NT2/D1 (cell line): ENCODE data around the gene PNPT1.
"Not testable (repeated sequence)": the region's sequence is repeated elsewhere in the genome, so short reads cannot be mapped to it uniquely, and the experiment has no call there.

Experiments
- DNase-seq: peaks from one replicate; pipeline ENCODE4 v3.0.0-alpha.2; 2011; ENCODE audit warnings: low read depth, low spot score
- H3K27me3 ChIP-seq: 2 replicates; pipeline ENCODE4 v1.6.0; 2011; ENCODE audit warnings: mild to moderate bottlenecking; ENCODE audit not compliant: insufficient read length, insufficient read depth
- H3K36me3 ChIP-seq: 2 replicates; pipeline ENCODE4 v1.6.1; 2011; ENCODE audit warnings: mild to moderate bottlenecking, low read length, mixed read lengths; ENCODE audit not compliant: insufficient read depth, insufficient read length
- H3K4me1 ChIP-seq: 2 replicates; pipeline ENCODE4 v1.5.1; 2011; ENCODE audit not compliant: insufficient read depth, insufficient read length
- H3K4me3 ChIP-seq: 2 replicates; pipeline ENCODE4 v1.5.1; 2011; ENCODE audit warnings: low read depth; ENCODE audit not compliant: insufficient read length
- H3K9ac ChIP-seq: 2 replicates; pipeline ENCODE4 v1.6.0; 2011; ENCODE audit warnings: low read depth; ENCODE audit not compliant: insufficient read length
- H3K9me3 ChIP-seq: 2 replicates; pipeline ENCODE4 v1.5.1; 2011; ENCODE audit warnings: mild to moderate bottlenecking, low read length; ENCODE audit not compliant: insufficient read depth
- SUZ12 ChIP-seq: IDR thresholded peaks from 2 replicates; pipeline ENCODE4 v1.6.1; 2011; ENCODE audit not compliant: insufficient read length, insufficient read depth; ENCODE audit errors: extremely low read depth
- YY1 ChIP-seq: IDR thresholded peaks from 2 replicates; pipeline ENCODE4 v1.6.1; 2011; ENCODE audit not compliant: insufficient read length, insufficient read depth
- ZNF274 ChIP-seq: IDR thresholded peaks from 2 replicates; pipeline ENCODE4 v1.6.1; 2011; ENCODE audit warnings: mild to moderate bottlenecking, low read depth, low read length

PNPT1 gene

GRCh38 chr2:55721596-55722215 lies 28.1 kb upstream of the PNPT1 start:
- no peak for DNase-seq
- TF ChIP-seq ZNF274, result no peak
- no peak for TF ChIP-seq SUZ12
- TF ChIP-seq YY1, result no peak
- no peaks in the 10 kb centered on the region for H3K4me1 ChIP-seq
- H3K36me3 ChIP-seq, result no peaks in the 10 kb centered on the region
- no peaks in the 10 kb centered on the region for H3K27me3 ChIP-seq
- no peak overlapping the region for H3K9ac ChIP-seq
- no peak overlapping the region for H3K4me3 ChIP-seq
- no peaks in the 10 kb centered on the region for H3K9me3 ChIP-seq

- DNase-seq, result no peak
- H3K9me3 ChIP-seq, result no peaks in the 10 kb centered on the region
- TF ChIP-seq ZNF274 (no peak), YY1 (no peak), SUZ12 (no peak)
- H3K36me3 ChIP-seq, result no peaks in the 10 kb centered on the region
- no peaks in the 10 kb centered on the region for H3K27me3 ChIP-seq
- H3K4me3 ChIP-seq, result no peak overlapping the region
- no peaks in the 10 kb centered on the region for H3K4me1 ChIP-seq
- H3K9ac ChIP-seq, result no peak overlapping the region
Measured at GRCh38 chr2:55720417-55720816, 26.8 kb upstream of the PNPT1 start.

GRCh38 chr2:55719852-55720251 lies 26.2 kb upstream of the PNPT1 start:
- H3K4me3 ChIP-seq, result no peak overlapping the region
- H3K9ac ChIP-seq, result no peak overlapping the region
- TF ChIP-seq SUZ12, result no peak
- no peak for TF ChIP-seq YY1
- no peak for TF ChIP-seq ZNF274
- H3K27me3 ChIP-seq, result no peaks in the 10 kb centered on the region
- no peaks in the 10 kb centered on the region for H3K9me3 ChIP-seq
- H3K36me3 ChIP-seq, result no peaks in the 10 kb centered on the region
- no peak for DNase-seq
- no peaks in the 10 kb centered on the region for H3K4me1 ChIP-seq

DNA sequence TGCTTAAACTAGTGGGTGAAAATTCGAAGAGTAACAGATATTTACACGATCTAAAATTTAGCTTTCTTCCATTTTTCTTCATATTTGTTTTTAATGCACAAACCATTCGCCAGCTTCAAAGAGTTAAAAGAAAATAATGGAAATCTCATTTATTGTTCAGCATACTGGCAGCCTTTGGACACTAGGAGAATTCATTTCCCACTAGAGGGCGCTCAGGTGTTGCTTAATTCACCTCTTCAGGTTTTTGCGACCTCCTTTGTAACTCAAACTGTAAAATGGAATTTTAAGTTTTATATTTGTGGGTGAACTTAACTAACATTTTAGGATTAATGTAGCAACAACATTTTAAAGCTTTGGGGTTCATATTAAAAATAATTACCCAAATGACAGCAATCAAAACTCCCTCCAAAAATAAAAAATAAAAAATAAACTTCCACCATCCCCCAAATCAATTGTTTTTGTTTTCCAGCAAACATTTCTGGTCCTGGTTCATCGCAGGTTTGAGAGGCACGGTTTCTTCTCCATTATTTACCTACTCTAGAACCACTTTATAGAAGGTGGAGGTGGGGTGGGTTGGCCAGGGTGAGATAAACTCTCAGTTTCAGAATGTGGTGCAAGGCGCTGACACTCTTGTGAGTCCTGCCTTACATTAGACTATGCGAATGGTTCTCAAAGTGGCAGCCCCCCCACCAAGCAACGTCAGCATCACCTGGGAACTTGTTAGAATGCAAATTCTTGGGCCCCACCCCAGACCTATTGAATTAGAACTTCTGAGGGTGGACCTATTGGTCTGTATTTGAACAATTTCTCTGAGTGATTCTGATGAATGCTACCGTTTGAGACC lies 24.7 kb upstream of the PNPT1 start:
- Histone ChIP-seq H3K4me1 (no peaks in the 10 kb centered on the region), H3K9me3 (no peaks in the 10 kb centered on the region), H3K27me3 (no peaks in the 10 kb centered on the region), H3K36me3 (no peaks in the 10 kb centered on the region), H3K4me3 (no peak overlapping the region), H3K9ac (no peak overlapping the region)
- peak; percentile 64 for DNase-seq
- TF ChIP-seq SUZ12, result no peak
- TF ChIP-seq ZNF274, result no peak
- no peak for TF ChIP-seq YY1

DNA sequence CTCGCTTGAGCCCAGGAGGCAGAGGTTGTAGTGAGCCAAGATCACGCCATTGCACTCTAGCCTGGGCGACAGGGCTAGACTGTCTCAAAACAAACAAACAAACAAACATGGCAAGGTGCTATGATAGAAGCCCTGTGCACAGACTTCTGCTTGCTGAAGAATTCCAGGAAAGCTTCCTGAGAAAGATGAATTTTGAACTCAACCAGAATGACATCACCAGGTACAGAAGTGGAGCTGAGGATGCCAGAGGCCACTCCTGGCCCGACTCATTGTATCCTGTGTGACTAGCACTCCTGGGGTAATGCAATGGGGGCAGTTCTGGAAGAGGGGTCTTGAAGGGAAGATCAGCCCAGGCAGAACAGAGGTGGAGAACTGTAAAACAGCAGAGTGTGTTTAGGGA lies 22.0 kb upstream of the PNPT1 start:
- no peak overlapping the region for H3K4me3 ChIP-seq
- no peaks in the 10 kb centered on the region for H3K9me3 ChIP-seq
- no peak for DNase-seq
- H3K36me3 ChIP-seq, result no peaks in the 10 kb centered on the region
- H3K9ac ChIP-seq, result no peak overlapping the region
- TF ChIP-seq ZNF274, result no peak
- TF ChIP-seq SUZ12, result no peak
- H3K27me3 ChIP-seq, result no peaks in the 10 kb centered on the region
- H3K4me1 ChIP-seq, result no peaks in the 10 kb centered on the region

DNA sequence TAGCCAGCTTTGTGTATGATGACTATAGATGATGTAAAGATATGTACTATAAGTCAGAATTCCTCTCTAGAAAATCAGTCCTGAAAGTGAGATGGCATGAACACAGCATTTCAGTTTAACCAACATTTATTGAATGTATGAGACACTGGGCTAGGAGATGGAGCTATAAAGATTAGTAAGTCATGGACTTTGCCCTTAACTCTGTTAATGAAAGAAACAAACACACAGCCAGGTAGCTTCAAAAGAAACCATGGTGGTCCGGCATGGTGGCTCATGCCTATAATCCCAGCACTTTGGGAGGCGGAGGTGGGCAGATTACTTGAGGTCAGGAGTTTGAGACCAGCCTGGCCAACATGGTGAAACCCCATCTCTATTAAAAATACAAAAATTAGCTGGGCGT lies 21.5 kb upstream of the PNPT1 start:
- H3K4me1 ChIP-seq, H3K36me3 ChIP-seq, H3K9me3 ChIP-seq, H3K9ac ChIP-seq, H3K27me3 ChIP-seq, H3K4me3 ChIP-seq, DNase-seq: not testable (repeated sequence)

GRCh38 chr2:55712477-55713060 lies 18.9 kb upstream of the PNPT1 start:
- no peak for TF ChIP-seq ZNF274
- no peak for TF ChIP-seq SUZ12
- TF ChIP-seq YY1, result no peak
- Histone ChIP-seq H3K9me3 (no peaks in the 10 kb centered on the region), H3K36me3 (no peaks in the 10 kb centered on the region), H3K4me1 (no peaks in the 10 kb centered on the region), H3K27me3 (no peaks in the 10 kb centered on the region), H3K4me3 (no peak overlapping the region), H3K9ac (no peak overlapping the region)
- no peak for DNase-seq
